Measurements from ENCODE around the gene MRPS2. TPM values are rescaled to one million over a fixed set of nuclear protein-coding genes. Genes with fewer than 3 reads are reported as not detected.

MRPS2 gene
- total and polyA plus RNA-seq, 2 donors (not counting 3 experiments of a cell fraction or from before 2014, with no cell fraction given): 50.8 to 231 TPM

GRCh38 chr9:135524130-135524861, 23.8 kb downstream of the MRPS2 start:
- H3K9me3 ChIP-seq (replicated peaks; ENCODE audit: control insufficient read depth, insufficient read depth, low read length): no peaks in the 10 kb centered on the region
- H3K79me2 ChIP-seq (ENCODE audit: control insufficient read depth, insufficient read depth, low read length): no peaks in the 10 kb centered on the region
- CTCF ChIA-PET: no interaction called here
- FAIRE-seq: no peak
- dilution Hi-C loops (cut with MboI; ENCODE audit: extremely low pct_ligation_motif_present, low sequenced_read_pairs) (no loop called here), intact Hi-C loops (cut with micrococcal nuclease) (no loop called here)
- no peak for TF ChIP-seq JUN (IDR thresholded peaks at IDR 0.05; ENCODE audit: borderline replicate concordance, insufficient read depth, insufficient read length, low read depth)
- TF ChIP-seq FOS (IDR thresholded peaks at IDR 0.05; ENCODE audit: borderline replicate concordance, insufficient read depth, low read length): no peak
- no peak for TF ChIP-seq CTCF (IDR thresholded peaks at IDR 0.05; ENCODE audit: extremely low read depth in 1 of 2, insufficient read depth in 1 of 2, low read depth in 1 of 2, low read length in 2 of 2)
- TF ChIP-seq MAX (IDR thresholded peaks at IDR 0.05; ENCODE audit: insufficient read depth, insufficient read length): no peak
- TF ChIP-seq GATA2 (IDR thresholded peaks at IDR 0.05; ENCODE audit: insufficient read depth, insufficient read length, low read depth, low read length): no peak
- TF ChIP-seq MYC (IDR thresholded peaks at IDR 0.05; ENCODE audit: low read depth, low read length): no peak
- TF ChIP-seq EZH2 (IDR thresholded peaks at IDR 0.05; ENCODE audit: borderline replicate concordance, low read depth, low read length, severe bottlenecking): no peak
- TF ChIP-seq POLR2A (IDR thresholded peaks at IDR 0.05; ENCODE audit: low read depth, low read length): no peak
- TF ChIP-seq POLR2AphosphoS5 (IDR thresholded peaks at IDR 0.05; ENCODE audit: insufficient read depth, low read depth, low read length): no peak
- H2AFZ ChIP-seq (ENCODE audit: low read depth, low read length): no peak overlapping the region
- H3K4me1 ChIP-seq (ENCODE audit: control insufficient read depth, extremely low read depth, insufficient read depth, low read length): no peaks in the 10 kb centered on the region
- H4K20me1 ChIP-seq (replicated peaks; ENCODE audit: control insufficient read depth, extremely low read depth, insufficient read depth, low read length): no peaks in the 10 kb centered on the region
- no peaks in the 10 kb centered on the region for H3K36me3 ChIP-seq (ENCODE audit: control insufficient read depth in 2 of 2, extremely low read depth in 1 of 2, insufficient read depth in 2 of 2, low read length in 2 of 2)
- H3K4me2 ChIP-seq (ENCODE audit: insufficient read depth, low read length): no peak overlapping the region
- no peak overlapping the region for H3K27ac ChIP-seq (ENCODE audit: insufficient read depth, low read depth, low read length)
- H3K4me3 ChIP-seq (replicated peaks in 1 of 3; ENCODE audit: insufficient read depth in 1 of 3, low read depth in 1 of 3, low read length in 3 of 3): no peak overlapping the region
- no peak for DNase-seq (ENCODE audit: low read depth, low spot score)
- H3K27me3 ChIP-seq (ENCODE audit: control insufficient read depth in 2 of 2, insufficient read depth in 2 of 2, low read length in 2 of 2): no peaks in the 10 kb centered on the region
- no TSS peak for BruUV-seq (replicated peaks)
- H3K9me1 ChIP-seq (replicated peaks; ENCODE audit: control insufficient read depth, extremely low read depth, insufficient read depth, low read length): no peaks in the 10 kb centered on the region
- H3K9ac ChIP-seq (replicated peaks; ENCODE audit: extremely low read depth, insufficient read depth, low read length): no peak overlapping the region
- POLR2A ChIA-PET: no interaction called here

Measured in endothelial cell of umbilical vein (primary cell).